Thoracic aorta (tissue), 2 donors: ENCODE data around the gene RTBDN. TPM values are rescaled to one million over a fixed set of nuclear protein-coding genes. Genes with fewer than 3 reads are reported as not detected.

ENCODE experiments used
- ATAC-seq: fragments of 150-250 bp; one replicate; pipeline ENCODE4 v1.8.0; 2017; ENCODE audit warnings: low read depth; ENCODE audit not compliant: insufficient number of reproducible peaks, low FRiP score
- DNase-seq: peaks from one replicate; pipeline ENCODE4 v3.0.0-alpha.2; 2020; ENCODE audit warnings: low spot score
- H3K27ac ChIP-seq, 2 donors: fragments of 200-600 bp; sonication (generic); 1 replicate in 1 of 2; 2 replicates in 1 of 2; pipeline ENCODE4 v1.5.1; 2016; ENCODE audit warnings: mild to moderate bottlenecking in 2 of 2, moderate library complexity in 2 of 2
- H3K27me3 ChIP-seq: fragments of 200-600 bp; sonication (generic); replicated peaks from 2 replicates; pipeline ENCODE4 v1.6.0; 2016; ENCODE audit warnings: mild to moderate bottlenecking; ENCODE audit not compliant: insufficient read depth
- H3K36me3 ChIP-seq: fragments of 200-600 bp; sonication (generic); one replicate; pipeline ENCODE4 v1.5.1; 2016
- H3K4me1 ChIP-seq, 2 donors: fragments of 200-600 bp; sonication (generic); 1 replicate in 1 of 2; 2 replicates in 1 of 2; pipeline versions ENCODE4 v1.5.1 to v1.6.0; 2016; ENCODE audit warnings: low read depth in 2 of 2, mild to moderate bottlenecking in 1 of 2; ENCODE audit not compliant: control insufficient read depth in 1 of 2
- H3K4me3 ChIP-seq: fragments of 200-600 bp; sonication (generic); 2 replicates; pipeline ENCODE4 v1.5.1; 2016; ENCODE audit warnings: mild to moderate bottlenecking
- H3K9me3 ChIP-seq: fragments of 200-600 bp; sonication (generic); 2 replicates; pipeline ENCODE4 v1.5.1; 2016
- total RNA-seq, 2 donors: library from RNA; depleted of rRNA; stranded (reverse); fragments of >200 nt; gene quantifications; one replicate each; pipeline versions ENCODE4 v1.1.0 to v1.2.3, GENCODE V29; 2016
- TF ChIP-seq, protein P1 (sequence below): fragments of 200-600 bp; sonication (generic); IDR thresholded peaks from one replicate; pipeline ENCODE4 v1.5.1; 2019; ENCODE audit warnings: antibody characterized with exemption

RTBDN gene
- total RNA-seq, 2 donors from 2014 or later: not detected

DNA sequence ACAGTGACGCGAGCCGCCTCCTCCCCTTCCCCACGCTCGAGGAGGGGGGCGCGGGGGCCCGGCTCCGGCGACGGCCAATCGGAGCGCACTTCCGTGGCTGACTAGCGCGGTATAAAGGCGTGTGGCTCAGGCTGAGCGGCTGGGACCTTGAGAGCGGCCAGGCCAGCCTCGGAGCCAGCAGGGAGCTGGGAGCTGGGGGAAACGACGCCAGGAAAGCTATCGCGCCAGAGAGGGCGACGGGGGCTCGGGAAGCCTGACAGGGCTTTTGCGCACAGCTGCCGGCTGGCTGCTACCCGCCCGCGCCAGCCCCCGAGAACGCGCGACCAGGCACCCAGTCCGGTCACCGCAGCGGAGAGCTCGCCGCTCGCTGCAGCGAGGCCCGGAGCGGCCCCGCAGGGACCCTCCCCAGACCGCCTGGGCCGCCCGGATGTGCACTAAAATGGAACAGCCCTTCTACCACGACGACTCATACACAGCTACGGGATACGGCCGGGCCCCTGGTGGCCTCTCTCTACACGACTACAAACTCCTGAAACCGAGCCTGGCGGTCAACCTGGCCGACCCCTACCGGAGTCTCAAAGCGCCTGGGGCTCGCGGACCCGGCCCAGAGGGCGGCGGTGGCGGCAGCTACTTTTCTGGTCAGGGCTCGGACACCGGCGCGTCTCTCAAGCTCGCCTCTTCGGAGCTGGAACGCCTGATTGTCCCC, 42.9 kb downstream of the RTBDN start, which contains the start of gene JUNB:
Gene JUNB, plus strand, starts transcription at position 142 of the 706 bp plus-strand sequence. Its CDS starts 286 bp downstream, at position 428.
- peaks cover 26 to 50% of the 10 kb centered on the region in 2 donors for H3K4me1 ChIP-seq
- peak within 1 kb of the TSS; percentile 91 for H3K4me3 ChIP-seq
- no peaks in the 10 kb centered on the region for H3K36me3 ChIP-seq
- TF ChIP-seq, protein P1, sequence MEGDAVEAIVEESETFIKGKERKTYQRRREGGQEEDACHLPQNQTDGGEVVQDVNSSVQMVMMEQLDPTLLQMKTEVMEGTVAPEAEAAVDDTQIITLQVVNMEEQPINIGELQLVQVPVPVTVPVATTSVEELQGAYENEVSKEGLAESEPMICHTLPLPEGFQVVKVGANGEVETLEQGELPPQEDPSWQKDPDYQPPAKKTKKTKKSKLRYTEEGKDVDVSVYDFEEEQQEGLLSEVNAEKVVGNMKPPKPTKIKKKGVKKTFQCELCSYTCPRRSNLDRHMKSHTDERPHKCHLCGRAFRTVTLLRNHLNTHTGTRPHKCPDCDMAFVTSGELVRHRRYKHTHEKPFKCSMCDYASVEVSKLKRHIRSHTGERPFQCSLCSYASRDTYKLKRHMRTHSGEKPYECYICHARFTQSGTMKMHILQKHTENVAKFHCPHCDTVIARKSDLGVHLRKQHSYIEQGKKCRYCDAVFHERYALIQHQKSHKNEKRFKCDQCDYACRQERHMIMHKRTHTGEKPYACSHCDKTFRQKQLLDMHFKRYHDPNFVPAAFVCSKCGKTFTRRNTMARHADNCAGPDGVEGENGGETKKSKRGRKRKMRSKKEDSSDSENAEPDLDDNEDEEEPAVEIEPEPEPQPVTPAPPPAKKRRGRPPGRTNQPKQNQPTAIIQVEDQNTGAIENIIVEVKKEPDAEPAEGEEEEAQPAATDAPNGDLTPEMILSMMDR: peak; percentile 11
- no peaks in the 10 kb centered on the region for H3K9me3 ChIP-seq
- peak; percentile 23 for ATAC-seq
- no peaks in the 10 kb centered on the region for H3K27me3 ChIP-seq
- DNase-seq: peak; percentile 88
- H3K27ac ChIP-seq: peak within 1 kb of the TSS; percentile 99 to 100

DNA sequence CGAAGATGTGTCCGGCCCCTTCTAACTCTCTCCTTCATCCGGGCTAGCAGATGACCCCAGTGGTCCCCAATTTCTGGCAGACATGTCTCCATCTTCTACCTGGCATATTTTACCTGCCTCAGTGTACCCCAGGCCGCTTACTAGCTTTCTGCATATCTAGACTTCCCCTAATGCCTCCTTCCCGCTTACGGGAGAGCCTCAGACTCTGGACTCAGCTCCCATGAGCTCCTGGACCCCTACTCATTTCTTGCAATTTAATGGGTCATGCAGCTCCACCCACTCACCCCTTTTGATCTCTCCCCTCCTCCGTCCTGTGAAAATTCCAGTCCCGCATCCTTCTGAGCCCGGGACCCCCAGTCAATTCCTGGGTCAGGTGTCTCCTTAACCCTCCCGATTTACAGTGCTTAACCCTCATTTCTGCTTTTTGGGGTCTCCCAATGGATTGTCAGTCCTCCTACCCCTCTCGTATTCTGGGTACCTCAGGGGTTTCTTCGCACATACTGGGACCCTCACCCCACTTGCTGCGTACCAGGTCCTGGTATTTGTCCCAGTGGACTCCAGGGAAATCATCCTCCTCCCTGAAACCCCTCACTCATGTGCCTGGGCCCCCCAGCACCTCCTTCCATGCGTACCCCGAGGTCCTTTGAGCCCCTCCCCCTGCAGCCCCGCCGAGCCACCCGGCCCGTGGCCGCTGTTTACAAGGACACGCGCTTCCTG, 43.6 kb downstream of the RTBDN start:
- Histone ChIP-seq H3K36me3 (no peaks in the 10 kb centered on the region), H3K4me1 (peaks cover 33 to 50% of the 10 kb centered on the region in 2 donors), H3K27ac (peak overlapping the region; percentile 99 to 100), H3K27me3 (no peaks in the 10 kb centered on the region), H3K9me3 (no peaks in the 10 kb centered on the region), H3K4me3 (peak overlapping the region; percentile 91)
- DNase-seq: no peak
- ATAC-seq: no peak
- TF ChIP-seq, protein P1: no peak

DNA sequence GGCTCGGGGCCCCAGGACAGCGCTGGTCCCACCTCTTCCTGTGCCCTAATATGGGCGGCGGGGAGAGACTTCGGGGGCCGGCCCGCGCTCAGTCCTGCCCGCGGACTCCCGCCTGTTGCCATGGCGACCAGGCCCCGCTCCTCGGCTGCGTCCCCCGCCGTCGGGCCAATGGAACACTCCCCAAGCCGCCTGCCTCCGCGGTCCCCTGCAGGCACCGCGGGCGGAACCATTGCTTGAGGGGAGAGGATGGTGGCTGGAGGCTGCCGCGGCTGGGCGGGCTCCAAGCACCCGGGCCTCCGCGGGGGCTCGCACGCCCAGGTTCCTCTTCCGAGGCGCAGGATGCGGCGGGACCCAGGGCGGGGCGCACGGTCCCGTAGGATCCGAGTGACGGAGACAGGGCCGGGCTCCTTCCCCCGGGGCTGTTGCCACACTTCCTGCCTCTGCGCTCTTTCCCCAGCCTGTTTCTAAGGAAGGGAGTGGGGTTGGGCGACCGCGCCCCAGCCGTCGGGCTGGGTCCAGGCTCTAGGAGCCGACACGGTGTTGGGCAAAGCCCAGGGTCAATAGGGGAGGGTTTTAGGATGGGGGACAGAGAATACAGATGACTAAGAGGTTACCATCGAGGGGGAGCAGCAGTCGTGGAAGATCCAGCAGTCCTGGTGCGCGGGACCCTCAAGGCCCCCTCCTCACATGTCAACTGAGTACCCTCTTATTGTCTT, 44.3 kb downstream of the RTBDN start:
- peaks cover 38 to 54% of the 10 kb centered on the region in 2 donors for H3K4me1 ChIP-seq
- peak overlapping the region; percentile 99 to 100 for H3K27ac ChIP-seq
- peak; percentile 30 for ATAC-seq
- TF ChIP-seq, protein P1: no peak
- peak; percentile 90 for DNase-seq
- H3K9me3 ChIP-seq: no peaks in the 10 kb centered on the region
- H3K27me3 ChIP-seq: no peaks in the 10 kb centered on the region
- H3K36me3 ChIP-seq: no peaks in the 10 kb centered on the region
- peak overlapping the region; percentile 91 for H3K4me3 ChIP-seq

DNA sequence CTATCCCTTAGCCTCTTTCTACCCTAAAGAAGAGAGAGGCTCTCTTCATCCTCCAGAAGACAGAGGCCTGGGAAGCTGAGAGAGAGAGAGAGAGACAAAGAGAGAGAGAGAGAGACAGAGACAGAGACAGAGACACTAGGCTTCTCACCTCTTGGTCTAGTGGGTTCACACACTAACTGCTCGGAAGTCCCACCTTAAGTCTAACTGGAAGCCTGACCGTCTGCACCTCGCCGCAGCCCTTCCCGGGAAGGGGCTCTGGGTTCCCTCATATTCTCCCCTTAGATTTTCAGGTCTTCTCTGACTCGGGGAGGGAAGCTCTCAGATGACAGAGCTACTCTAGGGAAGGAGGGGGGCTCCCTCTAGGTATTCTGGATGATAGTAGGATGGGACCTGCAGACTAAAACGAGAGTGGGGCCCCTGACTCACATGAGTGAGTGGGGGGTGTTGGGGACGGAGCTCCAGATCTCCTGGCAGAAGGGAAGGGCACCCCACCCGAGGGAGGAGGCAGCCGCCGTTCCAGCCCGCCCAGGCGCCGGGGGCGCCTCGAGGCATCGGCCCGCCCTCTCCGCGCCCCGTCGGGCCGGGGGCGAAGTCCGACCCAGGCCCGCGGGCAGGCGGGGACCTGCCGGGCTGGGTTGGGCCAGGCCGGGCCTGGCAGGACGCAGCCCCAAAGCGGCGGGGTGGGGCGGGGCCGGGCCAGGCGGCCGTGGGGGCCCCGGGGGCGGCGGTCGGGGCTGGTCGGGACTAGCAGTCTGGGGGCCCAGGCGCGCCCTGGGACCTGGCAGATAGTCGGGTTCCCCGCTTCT, 45.1 kb downstream of the RTBDN start:
- no peaks in the 10 kb centered on the region for H3K9me3 ChIP-seq
- no peaks in the 10 kb centered on the region for H3K36me3 ChIP-seq
- TF ChIP-seq, protein P1: no peak
- H3K27me3 ChIP-seq: no peaks in the 10 kb centered on the region
- H3K27ac ChIP-seq: peak overlapping the region; percentile 99 to 100
- peak overlapping the region; percentile 91 for H3K4me3 ChIP-seq
- ATAC-seq: peak; percentile 1
- DNase-seq: no peak
- H3K4me1 ChIP-seq: peaks cover 39 to 54% of the 10 kb centered on the region in 2 donors
